ENCODE results near the gene ZNF3.
A peak's percentile ranks its signal among the peaks of the same experiment; 100 is the strongest.

Gene ZNF3

DNA sequence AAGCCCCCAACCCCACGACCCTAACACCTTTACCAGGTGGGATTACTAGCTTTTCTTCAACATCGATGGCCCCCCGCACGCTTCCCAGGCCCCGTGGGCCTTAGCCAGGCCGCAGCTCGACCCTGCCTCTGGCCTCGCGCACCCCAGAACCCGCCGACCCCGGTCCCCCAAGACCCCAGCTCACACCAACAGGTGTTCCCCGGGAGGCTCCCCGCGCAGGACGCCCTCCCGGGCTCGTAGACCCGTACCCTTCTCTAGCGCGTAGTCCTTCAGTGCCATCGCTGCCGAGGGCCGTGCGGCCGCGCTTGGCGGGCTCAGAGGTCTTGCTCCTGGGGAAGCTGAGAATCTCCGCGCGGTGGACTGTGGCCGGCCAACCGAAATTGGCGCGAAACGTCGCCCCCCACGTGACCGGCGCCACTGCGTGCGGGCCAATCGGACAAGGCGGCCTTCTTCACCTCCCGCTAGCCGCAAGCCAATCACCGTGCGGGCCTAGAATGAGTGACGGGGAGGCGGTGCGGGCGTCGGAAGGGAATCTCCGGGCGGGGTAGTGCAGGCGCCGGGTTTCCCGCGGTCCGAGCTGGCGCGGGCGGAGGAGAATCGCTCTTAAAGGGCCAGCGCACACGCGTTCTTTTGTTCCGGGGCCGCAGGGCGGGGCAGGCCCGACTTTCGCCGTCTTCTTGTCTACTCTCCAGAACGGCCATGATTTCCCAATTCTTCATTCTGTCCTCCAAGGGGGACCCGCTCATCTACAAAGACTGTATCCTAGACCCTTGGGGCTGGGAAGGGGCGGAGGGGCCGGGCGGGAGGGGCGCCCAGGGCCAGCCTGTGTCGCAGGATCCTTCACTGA is 19.7 kb upstream of the ZNF3 start, which contains the start of the genes AP4M1 and MCM7:
TSS of gene AP4M1 (plus strand) at position 628 of the 847 bp plus-strand sequence. CDS start at position 700, 72 bp downstream.
TSS of gene MCM7 (minus strand) at position 382 of the 847 bp plus-strand sequence. CDS start at position 279, 103 bp downstream.
- peak; percentile 97 to 98 (median 98) for DNase-seq
- Histone ChIP-seq H3K36me3 (ENCODE audit: control insufficient read depth in 4 of 4, insufficient read depth in 4 of 4, low read length in 3 of 4) (peaks cover 17 to 64% (median 41%) of the 10 kb centered on the region in 4 experiments), H3K4me3 (ENCODE audit: control insufficient read depth in 1 of 7, extremely low read depth in 1 of 7, insufficient read depth in 4 of 7, low read depth in 2 of 7, low read length in 6 of 7) (peak within 1 kb of the TSS; percentile 56 to 93 (median 88)), H3K9me3 (ENCODE audit: control extremely low read depth in 1 of 5, control insufficient read depth in 4 of 5, insufficient read depth in 2 of 5, low read depth in 1 of 5, low read length in 4 of 5) (no peaks in the 10 kb centered on the region), H3K27me3 (replicated peaks in 2 of 5; ENCODE audit: control insufficient read depth in 4 of 5, insufficient read depth in 5 of 5, low read length in 4 of 5) (no peaks in the 10 kb centered on the region), H3K4me1 (ENCODE audit: control extremely low read depth in 1 of 4, control insufficient read depth in 4 of 4, insufficient read depth in 4 of 4, low read length in 3 of 4) (peaks cover 7 to 25% (median 15%) of the 10 kb centered on the region in 4 experiments), H3K27ac (ENCODE audit: insufficient read depth in 1 of 2, low read depth in 1 of 2, low read length in 2 of 2, poor library complexity in 1 of 2, severe bottlenecking in 2 of 2) (peak within 1 kb of the TSS; percentile 86 to 90)
- POLR2A ChIA-PET: interaction anchor here (0.6 to 2.0 kb wide), 14 partner anchors 10 to 328 kb away, joined by 3 to 13 read pairs (median 4); partner anchors contain the start of genes CNPY4, COPS6, MBLAC1 and MEPCE
- WGBS (ENCODE audit: insufficient coverage): 0% methylated on average over 56 of the region's 80 CpGs
- CTCF ChIA-PET: interaction anchor here (0.7 to 2.2 kb wide), 13 partner anchors 7 to 32 kb away, joined by 3 to 8 read pairs (median 5); partner anchors contain the start of gene COPS6

DNA sequence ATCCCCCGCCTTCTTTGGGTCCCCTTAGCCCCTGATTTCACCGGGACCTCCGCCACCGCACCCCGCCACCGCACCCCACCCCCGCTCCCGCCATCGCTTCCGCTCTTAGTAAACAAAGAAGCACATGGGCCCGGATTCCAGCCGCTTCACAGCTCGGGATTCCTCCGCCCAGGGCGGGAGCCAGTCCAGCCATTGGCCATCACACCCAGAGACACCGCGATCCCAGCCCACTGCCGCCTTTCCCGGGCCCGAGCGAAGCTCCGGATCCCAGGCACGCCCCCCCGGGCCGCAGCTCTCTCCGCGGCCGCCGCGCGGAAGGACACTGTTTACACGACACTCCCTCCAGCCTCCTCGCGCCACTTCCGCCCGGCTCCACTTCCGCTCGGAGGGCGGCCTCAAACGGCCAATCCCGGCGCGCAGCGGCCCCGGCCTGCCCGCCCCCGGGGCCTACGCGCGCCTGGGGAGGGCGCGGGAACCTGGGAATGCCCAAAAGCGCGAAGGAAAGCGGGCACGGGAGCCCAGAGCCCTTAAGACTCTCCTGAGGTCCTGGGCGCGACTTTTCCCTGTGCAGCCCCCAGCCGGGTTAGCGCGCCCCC is 19.0 kb upstream of the ZNF3 start:
- Histone ChIP-seq H3K36me3 (ENCODE audit: control insufficient read depth in 4 of 4, insufficient read depth in 4 of 4, low read length in 3 of 4) (peaks cover 19 to 64% (median 42%) of the 10 kb centered on the region in 4 experiments), H3K9me3 (ENCODE audit: control extremely low read depth in 1 of 5, control insufficient read depth in 4 of 5, insufficient read depth in 2 of 5, low read depth in 1 of 5, low read length in 4 of 5) (no peaks in the 10 kb centered on the region), H3K27ac (ENCODE audit: insufficient read depth in 1 of 2, low read depth in 1 of 2, low read length in 2 of 2, poor library complexity in 1 of 2, severe bottlenecking in 2 of 2) (peak overlapping the region; percentile 86 to 90), H3K4me3 (ENCODE audit: control insufficient read depth in 1 of 7, extremely low read depth in 1 of 7, insufficient read depth in 4 of 7, low read depth in 2 of 7, low read length in 6 of 7) (peak overlapping the region; percentile 56 to 93 (median 88)), H3K4me1 (ENCODE audit: control extremely low read depth in 1 of 4, control insufficient read depth in 4 of 4, insufficient read depth in 4 of 4, low read length in 3 of 4) (peaks cover 7 to 25% (median 15%) of the 10 kb centered on the region in 4 experiments), H3K27me3 (replicated peaks in 2 of 5; ENCODE audit: control insufficient read depth in 4 of 5, insufficient read depth in 5 of 5, low read length in 4 of 5) (no peaks in the 10 kb centered on the region)
- under 1% methylated on average over 50 of the region's 61 CpGs for WGBS (ENCODE audit: insufficient coverage)
- peak; percentile 94 to 96 (median 95) for DNase-seq
- ChIA-PET POLR2A (interaction anchor here (0.6 to 2.0 kb wide), 10 partner anchors 9 to 181 kb away, joined by 3 to 13 read pairs (median 4); partner anchors contain the start of genes COPS6, MBLAC1 and TRIM4), CTCF (interaction anchor here (0.8 to 2.2 kb wide), 10 partner anchors 9 to 48 kb away, joined by 3 to 7 read pairs (median 4); partner anchors contain the start of gene COPS6)

DNA sequence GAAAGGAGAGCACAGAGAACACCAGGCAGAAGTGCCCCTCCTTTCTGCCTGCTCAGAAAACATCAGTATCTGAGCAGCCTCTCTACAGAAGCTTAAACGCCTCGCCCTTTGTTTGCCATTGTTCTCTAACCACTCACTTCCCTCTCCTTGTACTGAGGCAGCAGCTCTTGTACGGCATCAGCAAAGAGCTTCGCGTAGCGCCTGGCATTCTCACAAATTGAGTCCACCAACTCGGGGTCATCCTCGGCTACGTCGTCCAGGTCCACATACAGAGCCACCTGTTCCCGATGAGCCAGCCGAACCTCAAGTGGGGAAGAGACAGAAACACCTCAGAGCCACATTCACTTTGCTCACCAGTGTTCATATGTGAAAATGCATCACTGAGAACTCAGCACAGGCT is 17.9 kb upstream of the ZNF3 start:
- H3K27me3 ChIP-seq (replicated peaks in 2 of 5; ENCODE audit: control insufficient read depth in 4 of 5, insufficient read depth in 5 of 5, low read length in 4 of 5): no peaks in the 10 kb centered on the region
- POLR2A ChIA-PET: no interaction called here
- peaks cover 24 to 65% (median 47%) of the 10 kb centered on the region in 4 experiments for H3K36me3 ChIP-seq (ENCODE audit: control insufficient read depth in 4 of 4, insufficient read depth in 4 of 4, low read length in 3 of 4)
- H3K27ac ChIP-seq (ENCODE audit: insufficient read depth in 1 of 2, low read depth in 1 of 2, low read length in 2 of 2, poor library complexity in 1 of 2, severe bottlenecking in 2 of 2): peak overlapping the region; percentile 86 to 90
- peak overlapping the region; percentile 34 to 93 (median 88) for H3K4me3 ChIP-seq (ENCODE audit: control insufficient read depth in 1 of 7, extremely low read depth in 1 of 7, insufficient read depth in 4 of 7, low read depth in 2 of 7, low read length in 6 of 7)
- DNase-seq: no peak
- WGBS (ENCODE audit: insufficient coverage): 93% methylated on average over 11 of the region's 12 CpGs
- CTCF ChIA-PET: interaction anchor here (1.4 kb wide), 1 partner anchor 25 kb away, joined by 3 read pairs; no protein-coding TSS in a partner anchor
- H3K9me3 ChIP-seq (ENCODE audit: control extremely low read depth in 1 of 5, control insufficient read depth in 4 of 5, insufficient read depth in 2 of 5, low read depth in 1 of 5, low read length in 4 of 5): no peaks in the 10 kb centered on the region
- peaks cover 7 to 25% (median 15%) of the 10 kb centered on the region in 4 experiments for H3K4me1 ChIP-seq (ENCODE audit: control extremely low read depth in 1 of 4, control insufficient read depth in 4 of 4, insufficient read depth in 4 of 4, low read length in 3 of 4)

DNA sequence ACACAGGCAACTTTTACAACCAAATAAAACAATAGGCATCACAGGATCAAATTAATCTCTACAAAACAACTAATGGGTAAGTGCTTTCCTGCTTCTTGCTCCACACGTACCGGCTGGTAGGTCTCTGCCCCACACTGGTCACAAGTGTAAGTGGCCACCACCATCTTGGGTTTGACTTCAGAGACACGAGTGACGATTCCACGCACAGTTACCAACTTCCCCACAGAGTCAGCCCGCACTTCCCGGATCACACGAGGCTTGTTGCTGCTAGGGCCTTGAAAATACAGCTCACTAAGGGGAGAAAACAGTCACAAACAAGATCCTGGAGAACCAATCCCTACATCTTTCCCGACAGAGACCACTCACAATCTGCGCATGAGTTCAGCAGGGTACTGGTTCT is 17.4 kb upstream of the ZNF3 start:
- ChIA-PET POLR2A (no interaction called here), CTCF (interaction anchor here (0.6 kb wide), 1 partner anchor 51 kb away, joined by 3 read pairs; no protein-coding TSS in a partner anchor)
- Histone ChIP-seq H3K9me3 (ENCODE audit: control extremely low read depth in 1 of 5, control insufficient read depth in 4 of 5, insufficient read depth in 2 of 5, low read depth in 1 of 5, low read length in 4 of 5) (no peaks in the 10 kb centered on the region), H3K4me3 (ENCODE audit: control insufficient read depth in 1 of 7, extremely low read depth in 1 of 7, insufficient read depth in 4 of 7, low read depth in 2 of 7, low read length in 6 of 7) (peak overlapping the region in 2 of 7 experiments; percentile 45 to 89), H3K36me3 (ENCODE audit: control insufficient read depth in 4 of 4, insufficient read depth in 4 of 4, low read length in 3 of 4) (peaks cover 28 to 66% (median 51%) of the 10 kb centered on the region in 4 experiments), H3K27me3 (replicated peaks in 2 of 5; ENCODE audit: control insufficient read depth in 4 of 5, insufficient read depth in 5 of 5, low read length in 4 of 5) (no peaks in the 10 kb centered on the region), H3K27ac (ENCODE audit: insufficient read depth in 1 of 2, low read depth in 1 of 2, low read length in 2 of 2, poor library complexity in 1 of 2, severe bottlenecking in 2 of 2) (peak overlapping the region; percentile 86 to 90), H3K4me1 (ENCODE audit: control extremely low read depth in 1 of 4, control insufficient read depth in 4 of 4, insufficient read depth in 4 of 4, low read length in 3 of 4) (peaks cover 7 to 25% (median 15%) of the 10 kb centered on the region in 4 experiments)
- WGBS (ENCODE audit: insufficient coverage): 91% methylated on average over 7 of the region's 10 CpGs
- no peak for DNase-seq

DNA sequence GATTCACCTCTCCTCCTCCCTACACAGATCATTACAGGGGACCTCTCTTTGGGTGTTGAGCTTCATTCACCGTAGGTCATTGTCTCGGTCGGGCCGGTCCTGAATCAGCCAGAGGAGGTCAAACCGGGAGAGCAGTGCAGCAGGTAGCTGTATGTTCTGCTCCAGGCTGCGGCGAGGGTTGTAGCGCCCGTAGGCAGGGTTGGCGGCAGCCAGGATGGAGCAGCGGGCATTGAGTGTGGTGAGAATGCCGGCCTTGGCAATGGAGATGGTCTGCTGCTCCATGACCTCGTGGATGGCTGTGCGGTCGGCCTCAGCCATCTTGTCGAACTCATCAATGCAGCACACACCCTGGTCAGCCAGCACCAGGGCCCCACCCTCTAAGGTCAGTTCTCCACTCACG is 14.2 kb upstream of the ZNF3 start:
- Histone ChIP-seq H3K27me3 (replicated peaks in 2 of 5; ENCODE audit: control insufficient read depth in 4 of 5, insufficient read depth in 5 of 5, low read length in 4 of 5) (no peaks in the 10 kb centered on the region), H3K27ac (ENCODE audit: insufficient read depth in 1 of 2, low read depth in 1 of 2, low read length in 2 of 2, poor library complexity in 1 of 2, severe bottlenecking in 2 of 2) (peak overlapping the region in 1 of 2 experiments; percentile 9), H3K4me1 (ENCODE audit: control extremely low read depth in 1 of 4, control insufficient read depth in 4 of 4, insufficient read depth in 4 of 4, low read length in 3 of 4) (peaks cover 7 to 15% (median 9%) of the 10 kb centered on the region in 4 experiments), H3K9me3 (ENCODE audit: control extremely low read depth in 1 of 5, control insufficient read depth in 4 of 5, insufficient read depth in 2 of 5, low read depth in 1 of 5, low read length in 4 of 5) (no peaks in the 10 kb centered on the region), H3K4me3 (ENCODE audit: control insufficient read depth in 1 of 7, extremely low read depth in 1 of 7, insufficient read depth in 4 of 7, low read depth in 2 of 7, low read length in 6 of 7) (no peak overlapping the region), H3K36me3 (ENCODE audit: control insufficient read depth in 4 of 4, insufficient read depth in 4 of 4, low read length in 3 of 4) (peaks cover 31 to 91% (median 75%) of the 10 kb centered on the region in 4 experiments)
- over 99% methylated on average over 16 of the region's 17 CpGs for WGBS (ENCODE audit: insufficient coverage)
- no peak for DNase-seq
- ChIA-PET CTCF (interaction anchor here (0.6 kb wide), 1 partner anchor 13 kb away, joined by 5 read pairs; no protein-coding TSS in a partner anchor), POLR2A (no interaction called here)

DNA sequence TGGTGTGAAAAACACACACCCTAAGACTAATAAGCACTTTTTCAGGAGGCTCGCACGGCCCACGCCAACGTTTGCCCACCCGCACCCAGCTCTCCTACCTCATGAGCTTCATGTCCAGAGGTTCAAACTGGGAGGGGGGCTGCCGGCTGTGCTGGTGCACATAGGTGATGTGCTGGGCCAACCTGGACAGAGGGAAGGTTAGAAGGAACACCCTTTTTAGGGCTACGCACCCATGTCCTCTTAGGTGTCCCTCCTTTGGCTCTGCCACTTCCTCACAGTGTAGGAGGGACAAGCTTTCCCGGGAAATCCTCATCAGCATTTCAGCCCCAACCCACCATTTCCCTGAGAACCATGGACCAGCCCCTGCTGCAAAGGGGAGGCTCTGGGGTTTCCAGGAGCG is 13.8 kb upstream of the ZNF3 start:
- POLR2A ChIA-PET: interaction anchor here (1.3 kb wide), 1 partner anchor 13 kb away, joined by 4 read pairs; no protein-coding TSS in a partner anchor
- WGBS (ENCODE audit: insufficient coverage): 93% methylated on average over 3 of the region's 9 CpGs
- Histone ChIP-seq H3K27me3 (replicated peaks in 2 of 5; ENCODE audit: control insufficient read depth in 4 of 5, insufficient read depth in 5 of 5, low read length in 4 of 5) (no peaks in the 10 kb centered on the region), H3K9me3 (ENCODE audit: control extremely low read depth in 1 of 5, control insufficient read depth in 4 of 5, insufficient read depth in 2 of 5, low read depth in 1 of 5, low read length in 4 of 5) (no peaks in the 10 kb centered on the region), H3K4me3 (ENCODE audit: control insufficient read depth in 1 of 7, extremely low read depth in 1 of 7, insufficient read depth in 4 of 7, low read depth in 2 of 7, low read length in 6 of 7) (no peak overlapping the region), H3K4me1 (ENCODE audit: control extremely low read depth in 1 of 4, control insufficient read depth in 4 of 4, insufficient read depth in 4 of 4, low read length in 3 of 4) (peaks cover 7 to 15% (median 9%) of the 10 kb centered on the region in 4 experiments), H3K27ac (ENCODE audit: insufficient read depth in 1 of 2, low read depth in 1 of 2, low read length in 2 of 2, poor library complexity in 1 of 2, severe bottlenecking in 2 of 2) (no peak overlapping the region), H3K36me3 (ENCODE audit: control insufficient read depth in 4 of 4, insufficient read depth in 4 of 4, low read length in 3 of 4) (peaks cover 31 to 95% (median 78%) of the 10 kb centered on the region in 4 experiments)
- CTCF ChIA-PET: no interaction called here
- DNase-seq: no peak
